ENCODE measurements around the gene MARK3.

DNA sequence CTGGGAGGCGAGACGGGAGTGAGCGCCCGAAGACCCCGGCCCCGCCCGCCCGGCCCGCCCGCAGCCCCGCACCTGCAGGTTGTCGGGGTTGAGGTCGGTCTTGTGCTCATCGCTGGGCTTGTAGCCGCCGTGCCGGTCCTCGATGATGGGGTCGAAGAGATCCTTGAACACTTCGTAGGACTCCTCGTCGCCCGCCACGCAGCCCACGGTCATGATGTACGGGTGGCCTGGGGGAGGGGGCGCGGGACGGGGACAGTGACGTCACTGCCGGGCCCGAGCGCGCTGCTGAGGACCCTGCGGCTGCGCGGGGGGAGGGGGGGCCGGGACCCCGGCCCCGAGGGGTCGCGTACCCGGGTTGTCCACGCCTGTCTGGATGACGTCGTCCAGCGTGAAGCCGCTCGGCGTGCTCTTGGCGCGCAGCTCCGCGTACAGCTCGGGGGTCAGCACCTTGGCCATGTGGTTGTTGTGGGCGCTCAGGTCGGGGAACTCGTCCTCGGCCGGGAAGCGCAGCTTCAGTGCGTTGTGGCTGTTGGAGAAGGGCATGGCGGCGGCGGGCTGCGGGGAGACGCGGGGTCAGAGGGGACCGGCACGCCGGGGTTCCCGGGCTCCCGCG is 136.8 kb downstream of the MARK3 start:
- TF ChIP-seq, protein P1, sequence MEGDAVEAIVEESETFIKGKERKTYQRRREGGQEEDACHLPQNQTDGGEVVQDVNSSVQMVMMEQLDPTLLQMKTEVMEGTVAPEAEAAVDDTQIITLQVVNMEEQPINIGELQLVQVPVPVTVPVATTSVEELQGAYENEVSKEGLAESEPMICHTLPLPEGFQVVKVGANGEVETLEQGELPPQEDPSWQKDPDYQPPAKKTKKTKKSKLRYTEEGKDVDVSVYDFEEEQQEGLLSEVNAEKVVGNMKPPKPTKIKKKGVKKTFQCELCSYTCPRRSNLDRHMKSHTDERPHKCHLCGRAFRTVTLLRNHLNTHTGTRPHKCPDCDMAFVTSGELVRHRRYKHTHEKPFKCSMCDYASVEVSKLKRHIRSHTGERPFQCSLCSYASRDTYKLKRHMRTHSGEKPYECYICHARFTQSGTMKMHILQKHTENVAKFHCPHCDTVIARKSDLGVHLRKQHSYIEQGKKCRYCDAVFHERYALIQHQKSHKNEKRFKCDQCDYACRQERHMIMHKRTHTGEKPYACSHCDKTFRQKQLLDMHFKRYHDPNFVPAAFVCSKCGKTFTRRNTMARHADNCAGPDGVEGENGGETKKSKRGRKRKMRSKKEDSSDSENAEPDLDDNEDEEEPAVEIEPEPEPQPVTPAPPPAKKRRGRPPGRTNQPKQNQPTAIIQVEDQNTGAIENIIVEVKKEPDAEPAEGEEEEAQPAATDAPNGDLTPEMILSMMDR (IDR thresholded peaks at IDR 0.05): no peak
- no peak for TF ChIP-seq POLR2A (IDR thresholded peaks at IDR 0.05)
